HG03095 (cell line): ENCODE measurements around the gene LRRN2.
"Not testable (repeated sequence)": the region's sequence is repeated elsewhere in the genome, so short reads cannot be mapped to it uniquely, and the experiment has no call there.

Experiments used
- ATAC-seq: cut with Tn5 transposase; IDR thresholded peaks from one replicate; pipeline ENCODE4 v1.9.1; 2021; ENCODE audit warnings: moderate library complexity; ENCODE audit not compliant: unreplicated experiment

LRRN2 gene

GRCh38 chr1:204685236-204686006 is at the start of gene LRRN2:
Gene LRRN2 (minus strand): TSS chr1:204685738. CDS start chr1:204619992, 65,746 bp downstream.
- ATAC-seq: no peak

- no peak for ATAC-seq
These were observed 49.5 kb upstream of the LRRN2 start for GRCh38 chr1:204735042-204735441.

- no peak for ATAC-seq
These were observed 48.5 kb upstream of the LRRN2 start for GRCh38 chr1:204733869-204734596.

DNA sequence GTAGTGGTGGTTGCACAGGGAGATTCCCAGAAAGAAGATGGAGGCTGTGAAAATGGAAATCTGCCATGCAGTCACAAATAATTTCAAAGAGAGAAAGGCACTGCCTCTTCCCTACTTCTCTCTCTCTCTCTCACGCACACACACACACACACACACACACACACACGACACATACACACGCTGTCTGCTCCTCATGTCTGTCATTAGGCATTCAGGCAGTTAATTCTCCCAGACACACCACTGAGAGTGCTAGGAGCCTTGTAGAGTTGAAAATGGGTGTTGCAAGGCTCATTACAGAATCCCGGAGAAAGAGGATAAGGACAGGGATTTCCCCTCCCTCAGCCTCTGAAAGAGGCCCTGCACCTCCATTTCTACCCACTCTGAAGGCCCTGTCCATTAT is 47.8 kb upstream of the LRRN2 start:
- no peak for ATAC-seq

DNA sequence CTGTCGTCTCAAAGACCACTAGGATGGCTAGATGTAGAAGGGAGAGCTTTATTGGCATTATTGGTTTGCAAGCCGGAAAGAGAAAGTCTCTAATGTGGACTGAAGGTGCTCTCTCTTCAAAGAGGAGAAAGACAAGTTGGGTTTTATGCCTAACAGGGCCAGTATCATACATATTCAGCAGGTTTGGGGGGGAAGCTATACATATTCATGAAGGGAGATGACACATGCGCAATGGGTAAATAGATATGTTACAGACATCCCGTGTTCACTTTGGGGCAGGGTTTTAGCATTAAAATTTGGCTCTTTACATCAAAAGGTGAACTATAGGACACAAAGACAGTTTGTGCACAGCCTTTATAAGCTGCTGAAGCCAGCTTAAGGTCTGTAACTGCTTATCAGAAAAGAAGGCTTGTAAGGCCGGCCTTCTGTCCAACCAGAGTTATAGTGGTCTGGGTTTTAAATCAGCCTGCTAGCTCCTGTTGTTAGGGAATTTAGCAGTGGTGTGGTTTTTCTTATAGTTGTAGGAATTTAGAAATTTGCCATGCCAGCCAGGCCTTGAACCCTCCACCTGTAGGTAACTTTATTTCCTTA is 46.5 kb upstream of the LRRN2 start:
- no peak for ATAC-seq

DNA sequence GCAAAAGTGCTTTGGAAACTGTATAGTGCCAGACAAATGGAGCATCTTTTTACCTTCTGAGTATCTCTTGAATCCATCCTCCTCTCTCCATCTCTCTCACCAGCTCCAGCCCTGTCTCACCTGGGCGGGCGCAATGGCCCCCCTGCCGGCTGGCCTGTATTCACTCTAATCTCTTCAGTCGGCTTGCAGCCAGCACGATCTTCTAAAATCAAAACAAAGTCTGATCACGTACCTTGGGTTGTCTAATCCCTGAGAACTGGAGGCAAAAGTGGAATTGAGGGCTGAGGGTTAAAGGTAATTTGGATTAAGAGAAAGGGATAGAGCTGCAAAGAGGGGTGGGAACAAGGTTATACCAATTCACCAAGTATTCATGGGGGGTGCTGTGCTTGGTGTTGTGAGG is 46.0 kb upstream of the LRRN2 start:
- no peak for ATAC-seq

GRCh38 chr1:204730826-204731459 is 45.4 kb upstream of the LRRN2 start:
- no peak for ATAC-seq

DNA sequence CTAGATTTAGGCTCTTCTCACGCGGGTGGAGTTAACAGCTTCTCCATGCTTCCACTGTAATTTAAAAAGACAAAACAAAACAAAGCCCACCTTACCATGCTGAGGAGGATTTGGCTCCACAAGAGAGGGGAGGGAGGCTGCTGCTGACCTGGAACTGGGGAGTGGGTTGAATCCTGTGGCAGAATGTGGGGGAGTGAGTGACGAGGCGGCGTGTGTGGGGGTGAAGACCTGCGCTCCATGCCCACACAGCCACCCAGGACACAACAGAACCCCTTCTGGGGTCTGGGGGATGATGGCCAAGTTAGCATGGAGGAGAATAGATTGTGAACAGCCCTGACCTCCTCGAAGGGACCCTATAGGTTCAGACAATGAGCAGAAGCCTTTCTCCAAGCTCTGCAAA is 44.0 kb upstream of the LRRN2 start:
- ATAC-seq: no peak

GRCh38 chr1:204728456-204728855 is 42.9 kb upstream of the LRRN2 start:
- ATAC-seq: no peak

GRCh38 chr1:204728045-204728444 is 42.5 kb upstream of the LRRN2 start:
- no peak for ATAC-seq

GRCh38 chr1:204727438-204727837 is 41.9 kb upstream of the LRRN2 start:
- not testable (repeated sequence) for ATAC-seq

- ATAC-seq: no peak
These were observed 40.9 kb upstream of the LRRN2 start for GRCh38 chr1:204726478-204726877.

GRCh38 chr1:204725821-204726448 is 40.4 kb upstream of the LRRN2 start:
- no peak for ATAC-seq

- ATAC-seq: no peak
These were observed 37.7 kb upstream of the LRRN2 start for GRCh38 chr1:204723131-204723787.

DNA sequence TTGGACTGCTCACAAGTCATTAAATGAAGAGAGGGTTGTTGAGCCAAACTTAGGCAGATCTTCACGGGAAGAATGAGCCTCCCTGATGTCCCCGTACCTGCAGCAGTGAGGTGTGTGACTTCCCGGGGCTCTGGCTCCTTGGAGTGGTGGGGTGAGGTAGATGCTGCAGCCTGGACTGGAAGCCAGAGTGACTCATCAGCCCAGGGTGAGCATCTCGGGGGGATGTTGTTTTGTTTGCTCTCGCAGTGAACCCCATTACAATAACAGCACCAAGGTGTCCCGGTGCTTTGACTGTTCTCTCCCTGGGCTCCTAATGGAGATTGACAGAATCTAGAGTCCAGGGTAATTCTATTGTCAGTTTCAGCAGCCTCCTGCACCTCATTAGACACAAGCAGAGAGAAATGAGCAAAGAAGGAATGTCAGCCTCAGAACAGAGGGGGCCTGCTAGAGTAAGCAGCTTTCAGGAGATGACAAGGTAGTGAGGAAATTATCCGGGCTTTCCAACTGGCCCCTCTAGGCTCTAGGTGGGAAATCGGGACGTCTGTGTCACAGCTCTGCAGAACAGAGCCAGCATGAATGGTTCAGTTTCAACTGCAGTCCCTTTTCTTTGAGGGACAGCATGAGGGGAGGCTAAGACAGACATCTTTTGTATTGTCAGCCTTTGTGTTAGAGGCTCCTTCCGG is 36.0 kb upstream of the LRRN2 start:
- ATAC-seq: no peak

- no peak for ATAC-seq
These were observed 31.1 kb upstream of the LRRN2 start for GRCh38 chr1:204716660-204717059.

DNA sequence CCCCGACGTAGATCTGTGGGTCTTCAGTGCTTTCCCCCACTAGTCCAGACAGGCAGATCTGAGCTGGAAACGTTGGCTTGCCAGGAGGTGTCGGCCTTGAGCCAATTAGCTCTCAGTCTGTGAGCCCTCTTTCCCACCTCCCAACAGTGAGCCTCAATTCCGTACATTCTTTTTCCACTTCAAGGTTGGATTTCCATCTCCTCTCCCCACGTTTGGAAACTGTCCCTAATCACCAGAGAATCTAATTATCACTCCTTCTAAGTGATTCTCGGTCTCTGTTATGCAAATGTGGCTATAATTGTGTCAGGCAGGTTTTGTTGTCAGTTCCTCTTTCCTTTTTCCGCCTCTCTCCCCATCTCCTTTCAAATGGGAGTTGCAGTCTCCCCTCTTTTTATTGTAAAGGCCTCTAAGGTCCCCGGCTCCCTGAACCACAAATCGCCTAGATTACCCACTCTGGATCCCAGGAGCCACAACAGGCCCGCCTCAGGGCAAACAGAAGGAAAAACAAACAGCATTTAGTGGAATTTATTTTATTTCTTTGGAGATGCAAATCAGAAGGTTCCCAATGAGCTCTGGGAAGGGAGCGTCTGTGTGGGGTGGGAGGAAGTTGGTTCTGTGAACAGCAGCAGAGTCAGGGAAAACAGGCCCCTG is 29.4 kb upstream of the LRRN2 start:
- peak; percentile 62 for ATAC-seq

DNA sequence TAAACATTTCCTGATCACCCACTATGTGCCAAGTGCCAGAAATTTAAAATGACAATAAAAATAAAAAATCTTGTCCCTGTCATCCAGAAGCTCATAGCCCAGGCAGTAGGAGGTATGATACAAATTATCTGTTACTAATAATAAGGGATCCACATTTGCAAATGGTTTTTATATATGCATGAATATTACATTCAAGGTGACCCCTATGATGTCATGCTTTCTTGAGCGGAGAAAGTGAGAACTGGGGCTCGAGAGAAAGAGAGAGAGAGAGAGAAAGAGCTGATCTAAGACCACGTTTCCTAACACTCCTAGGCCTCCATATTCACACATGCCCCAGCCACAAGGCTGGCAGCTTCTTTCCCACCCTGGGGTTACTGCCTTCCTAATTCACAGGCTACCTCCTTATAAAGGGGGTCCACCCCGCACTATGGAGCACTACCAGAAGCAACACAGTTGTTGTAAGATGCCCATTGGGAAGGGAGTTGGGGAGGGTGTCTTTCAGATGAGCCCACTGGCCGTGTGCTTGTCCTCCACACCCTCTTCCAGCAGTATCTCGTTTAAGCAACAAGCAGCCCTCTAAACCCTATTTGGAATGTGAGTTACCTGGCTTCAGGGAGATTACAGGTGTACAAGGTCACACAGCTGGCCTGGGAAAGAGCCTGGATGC is 28.8 kb upstream of the LRRN2 start:
- no peak for ATAC-seq

DNA sequence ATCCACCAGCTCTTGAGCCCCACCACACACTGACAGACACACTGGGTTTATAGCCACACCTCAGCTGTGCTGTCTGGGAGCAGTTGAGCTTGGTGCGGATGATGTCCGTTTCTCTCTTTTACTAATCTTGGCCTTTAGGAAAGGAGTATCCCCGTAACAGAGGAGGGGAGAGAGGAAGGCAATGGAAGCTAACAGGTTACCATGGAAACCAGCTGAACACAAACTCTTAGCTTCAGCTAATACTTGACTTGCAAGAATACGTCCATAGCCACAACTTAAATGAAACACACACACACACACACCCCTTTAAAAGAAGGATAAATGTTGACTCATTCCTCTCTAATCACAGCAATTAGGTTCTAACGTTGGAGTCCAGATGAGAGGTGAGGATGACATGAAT is 28.0 kb upstream of the LRRN2 start:
- ATAC-seq: no peak
